ENCODE data around the gene PCDHGC4. TPM values are rescaled to one million over a fixed set of nuclear protein-coding genes. Genes with fewer than 3 reads are reported as not detected.

PCDHGC4 gene
- total RNA-seq, 2 experiments from 2014 or later, result not detected

DNA sequence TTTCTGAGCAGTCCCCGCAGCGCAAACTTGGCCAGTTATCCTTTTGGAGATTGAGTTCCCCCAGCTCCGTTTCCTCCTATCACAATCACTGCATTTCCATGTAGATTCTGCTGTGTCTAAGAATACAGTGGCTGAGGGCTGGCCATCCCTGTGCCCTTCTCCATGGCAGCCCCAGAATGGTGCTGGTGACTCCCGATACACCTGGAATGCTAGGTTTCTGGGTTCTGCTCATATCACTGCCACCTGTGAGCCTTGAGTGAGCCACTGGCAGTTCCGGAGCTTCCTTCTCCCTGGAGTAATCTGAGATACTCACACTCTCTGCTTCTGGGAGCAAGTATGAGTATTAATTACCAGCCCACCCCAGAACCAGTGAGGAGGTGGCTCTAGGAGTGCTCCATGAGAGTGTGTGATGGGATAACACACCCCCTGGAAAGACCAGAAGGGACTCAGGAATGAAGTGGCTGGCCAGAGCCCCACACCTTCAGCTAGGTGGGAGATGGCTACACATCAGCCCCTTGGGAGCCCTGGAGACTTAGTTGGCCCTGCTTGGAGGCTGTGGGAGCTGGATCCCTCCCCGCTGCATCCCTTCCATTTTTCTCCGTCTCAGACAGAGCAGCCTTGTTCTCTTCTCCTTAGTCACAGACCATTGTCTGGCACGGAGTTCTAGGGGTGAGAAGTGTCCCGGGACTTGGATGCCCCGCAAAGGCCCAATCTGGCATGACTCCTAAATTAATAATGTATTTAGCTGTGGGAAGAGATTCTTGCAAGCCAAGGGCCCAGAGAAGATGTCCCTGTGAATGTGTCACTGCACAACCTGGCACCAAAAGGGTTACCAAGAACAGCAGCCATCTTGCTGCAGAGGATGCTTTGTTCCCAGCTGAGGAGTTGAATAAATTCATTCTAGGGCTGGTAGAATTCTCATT is 8.9 kb downstream of the PCDHGC4 start:
- Mint-ChIP-seq H3K27me3 (peaks cover 80% of the 10 kb centered on the region), H3K4me3 (no peak overlapping the region), H3K36me3 (peaks cover 2% of the 10 kb centered on the region), H3K27ac (no peak overlapping the region), H3K4me1 (peaks cover 3% of the 10 kb centered on the region), H3K9me3 (ENCODE audit: low read depth) (no peaks in the 10 kb centered on the region)
- no peak for DNase-seq
- ATAC-seq, result no peak
- CTCF ChIA-PET, result interaction anchor here (1.2 to 1.6 kb wide), 3 partner anchors 16 to 73 kb away, joined by 3 to 4 read pairs (median 4); partner anchors contain the start of genes PCDHGA11 and PCDHGC3

DNA sequence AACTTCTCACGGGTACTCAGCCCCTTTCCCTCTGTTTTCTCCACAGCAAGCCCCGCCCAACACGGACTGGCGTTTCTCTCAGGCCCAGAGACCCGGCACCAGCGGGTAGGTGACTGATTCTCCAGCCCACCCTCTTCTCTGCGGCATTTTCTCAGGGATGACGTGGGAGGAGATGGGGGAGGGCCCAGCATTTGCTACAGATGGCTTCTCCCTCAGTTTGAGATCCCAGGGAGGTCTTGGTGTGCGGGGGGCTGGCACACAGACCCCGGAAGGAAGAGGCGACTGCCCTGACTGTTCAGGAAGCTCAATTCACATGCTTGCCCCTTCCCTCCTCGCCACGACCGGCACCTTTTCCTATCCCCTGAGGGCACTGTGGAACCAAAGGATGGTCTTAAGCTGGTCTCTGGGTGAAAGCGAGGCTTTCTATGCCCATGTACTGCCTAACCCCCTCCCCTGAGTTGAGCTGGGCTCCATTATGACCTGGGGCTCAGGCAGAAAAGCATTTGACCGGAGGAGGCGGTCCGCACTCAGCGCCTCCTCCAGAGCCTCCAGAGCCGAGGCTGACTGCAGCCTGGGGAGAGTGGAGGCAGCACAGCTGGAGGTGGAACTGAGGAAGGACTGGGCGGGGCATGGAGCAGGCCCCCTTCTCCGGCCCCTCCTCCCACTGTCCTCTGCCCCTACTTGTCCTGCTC is 10.1 kb downstream of the PCDHGC4 start:
- peaks cover 2% of the 10 kb centered on the region for H3K36me3 Mint-ChIP-seq
- H3K27ac Mint-ChIP-seq, result no peak overlapping the region
- DNase-seq (no peak), ATAC-seq (no peak)
- H3K9me3 Mint-ChIP-seq (ENCODE audit: low read depth), result no peaks in the 10 kb centered on the region
- CTCF ChIA-PET, result interaction anchor here (1.5 kb wide), 1 partner anchor 74 kb away, joined by 4 read pairs; the partner anchor contains the start of gene PCDHGA11
- peaks cover 77% of the 10 kb centered on the region for H3K27me3 Mint-ChIP-seq
- H3K4me3 Mint-ChIP-seq, result no peak overlapping the region
- H3K4me1 Mint-ChIP-seq, result peaks cover 3% of the 10 kb centered on the region

DNA sequence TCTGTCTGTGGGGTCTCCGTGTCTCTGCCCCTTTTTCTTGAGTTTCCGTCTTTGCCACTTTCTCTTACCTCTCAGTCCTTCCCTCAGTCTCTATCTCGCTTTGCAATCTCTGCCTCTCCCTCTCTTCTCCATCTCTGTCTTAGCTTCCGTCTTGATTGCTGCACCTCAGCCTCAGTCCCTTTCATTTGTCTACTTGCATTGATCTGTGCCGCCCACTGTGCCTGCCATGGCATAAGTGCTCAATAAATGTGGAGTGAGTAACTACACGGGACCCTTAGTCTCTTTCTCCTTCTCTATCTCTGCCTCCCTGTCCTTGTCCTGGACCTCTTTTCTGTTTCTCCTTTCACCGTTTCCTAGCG is 10.6 kb downstream of the PCDHGC4 start:
- ATAC-seq (no peak), DNase-seq (no peak)
- Mint-ChIP-seq H3K4me3 (no peak overlapping the region), H3K27me3 (peaks cover 71% of the 10 kb centered on the region), H3K9me3 (ENCODE audit: low read depth) (no peaks in the 10 kb centered on the region), H3K4me1 (peaks cover 3% of the 10 kb centered on the region), H3K36me3 (peaks cover 2% of the 10 kb centered on the region), H3K27ac (no peak overlapping the region)
- CTCF ChIA-PET, result no interaction called here

DNA sequence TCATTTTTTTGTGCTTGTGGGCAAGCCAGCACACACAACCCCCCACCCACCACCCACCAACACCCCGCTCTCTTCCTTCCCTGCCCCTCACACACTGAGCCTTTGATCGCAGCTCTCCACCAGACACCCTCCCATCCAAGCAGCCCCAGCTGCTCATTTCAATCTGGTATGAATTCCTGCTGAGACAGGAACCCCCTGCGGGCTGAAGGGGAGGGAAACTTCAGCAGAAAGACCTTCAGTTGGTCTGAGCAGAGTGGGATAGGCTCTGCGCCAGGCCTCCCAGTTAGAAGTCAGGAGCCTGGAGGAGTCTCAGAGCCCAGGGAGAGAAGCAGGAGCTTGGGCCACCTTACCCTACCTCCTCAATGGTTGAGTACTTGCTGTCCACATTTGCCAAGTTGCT is 11.2 kb downstream of the PCDHGC4 start:
- no peaks in the 10 kb centered on the region for H3K9me3 Mint-ChIP-seq (ENCODE audit: low read depth)
- H3K27ac Mint-ChIP-seq, result no peak overlapping the region
- peaks cover 2% of the 10 kb centered on the region for H3K36me3 Mint-ChIP-seq
- H3K27me3 Mint-ChIP-seq, result peaks cover 65% of the 10 kb centered on the region
- H3K4me1 Mint-ChIP-seq, result peaks cover 3% of the 10 kb centered on the region
- no peak for ATAC-seq
- no peak overlapping the region for H3K4me3 Mint-ChIP-seq
- DNase-seq, result no peak
- CTCF ChIA-PET, result interaction anchor here (1.2 kb wide), 2 partner anchors 17 to 89 kb away, joined by 3 read pairs; no protein-coding TSS in a partner anchor

DNA sequence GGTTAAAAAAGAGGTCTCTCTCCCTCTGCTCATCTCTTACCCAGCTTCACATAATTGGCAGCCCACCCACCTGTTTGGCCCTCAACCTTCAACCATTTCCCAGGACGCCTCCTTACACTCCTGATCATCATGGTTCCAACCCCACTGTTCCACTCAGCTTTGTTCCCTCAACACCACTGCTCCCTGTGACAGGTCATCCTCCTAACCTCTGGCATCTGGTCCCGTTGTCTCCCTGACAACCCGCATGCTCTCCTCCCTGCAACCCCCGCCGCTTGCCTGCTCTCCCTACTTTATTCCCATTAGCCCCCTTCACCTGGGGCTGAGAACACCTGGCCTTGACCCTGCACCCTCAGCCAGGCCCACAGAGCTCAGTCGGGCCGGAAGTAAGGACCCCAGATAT is 16.9 kb downstream of the PCDHGC4 start:
- no peak overlapping the region for H3K4me3 Mint-ChIP-seq

DNA sequence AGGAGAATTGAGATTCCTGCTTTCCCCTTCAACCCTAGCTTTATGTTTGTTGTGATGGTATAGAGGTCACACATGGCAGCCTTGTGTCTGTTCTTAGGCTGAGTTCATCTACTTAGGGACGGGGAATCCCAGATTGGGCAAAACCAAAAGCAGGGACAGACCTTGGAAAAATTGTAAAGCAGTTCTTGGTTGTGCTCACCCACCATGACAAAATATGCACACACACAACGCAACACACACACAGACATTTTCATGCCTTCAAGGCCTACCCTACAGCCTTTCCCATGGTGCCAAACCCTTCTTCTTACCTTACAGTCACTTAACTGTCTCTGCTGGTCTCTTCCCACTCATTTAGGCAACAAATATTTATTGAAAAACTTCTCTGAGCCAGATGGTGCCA is 18.9 kb downstream of the PCDHGC4 start:
- DNase-seq (no peak), ATAC-seq (no peak)
- CTCF ChIA-PET, result no interaction called here
- Mint-ChIP-seq H3K4me1 (no peaks in the 10 kb centered on the region), H3K36me3 (no peaks in the 10 kb centered on the region), H3K27me3 (peaks cover 2% of the 10 kb centered on the region), H3K27ac (no peak overlapping the region), H3K9me3 (ENCODE audit: low read depth) (no peaks in the 10 kb centered on the region), H3K4me3 (no peak overlapping the region)

More for the DNA sequence above, 16.9 kb downstream of the PCDHGC4 start:
- DNase-seq (no peak), ATAC-seq (no peak)
- no peaks in the 10 kb centered on the region for H3K9me3 Mint-ChIP-seq (ENCODE audit: low read depth)
- H3K27me3 Mint-ChIP-seq, result peaks cover 10% of the 10 kb centered on the region
- H3K36me3 Mint-ChIP-seq, result no peaks in the 10 kb centered on the region
- CTCF ChIA-PET, result interaction anchor here (1.0 to 1.4 kb wide), 2 partner anchors 11 to 23 kb away, joined by 4 to 7 read pairs; no protein-coding TSS in a partner anchor
- H3K27ac Mint-ChIP-seq, result no peak overlapping the region
- no peaks in the 10 kb centered on the region for H3K4me1 Mint-ChIP-seq

DNA sequence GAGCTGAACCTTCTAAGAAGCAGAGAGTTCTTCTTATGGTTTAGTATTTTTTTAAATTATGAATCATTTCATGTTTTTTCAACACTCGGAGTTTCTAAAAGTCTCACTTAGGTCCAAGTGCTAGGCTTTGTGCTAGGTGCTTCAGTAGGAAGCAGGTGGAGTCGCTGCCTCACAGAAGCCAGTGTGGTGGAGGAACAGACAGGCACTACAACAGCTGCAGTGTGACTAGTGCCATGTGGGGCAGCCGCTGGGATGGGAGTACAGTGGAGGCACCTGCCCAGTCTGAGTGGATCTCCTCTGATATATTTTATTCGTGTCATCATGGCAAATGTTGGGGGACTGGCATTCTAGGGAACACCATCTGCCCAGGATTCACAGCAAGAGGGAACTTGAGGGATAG is 19.4 kb downstream of the PCDHGC4 start:
- Mint-ChIP-seq H3K27ac (no peak overlapping the region), H3K36me3 (no peaks in the 10 kb centered on the region), H3K9me3 (ENCODE audit: low read depth) (no peaks in the 10 kb centered on the region), H3K4me3 (no peak overlapping the region), H3K27me3 (peaks cover 2% of the 10 kb centered on the region), H3K4me1 (peaks cover 3% of the 10 kb centered on the region)
- ATAC-seq (no peak), DNase-seq (no peak)
- CTCF ChIA-PET, result interaction anchor here (1.0 kb wide), 1 partner anchor 9 kb away, joined by 3 read pairs; no protein-coding TSS in a partner anchor

DNA sequence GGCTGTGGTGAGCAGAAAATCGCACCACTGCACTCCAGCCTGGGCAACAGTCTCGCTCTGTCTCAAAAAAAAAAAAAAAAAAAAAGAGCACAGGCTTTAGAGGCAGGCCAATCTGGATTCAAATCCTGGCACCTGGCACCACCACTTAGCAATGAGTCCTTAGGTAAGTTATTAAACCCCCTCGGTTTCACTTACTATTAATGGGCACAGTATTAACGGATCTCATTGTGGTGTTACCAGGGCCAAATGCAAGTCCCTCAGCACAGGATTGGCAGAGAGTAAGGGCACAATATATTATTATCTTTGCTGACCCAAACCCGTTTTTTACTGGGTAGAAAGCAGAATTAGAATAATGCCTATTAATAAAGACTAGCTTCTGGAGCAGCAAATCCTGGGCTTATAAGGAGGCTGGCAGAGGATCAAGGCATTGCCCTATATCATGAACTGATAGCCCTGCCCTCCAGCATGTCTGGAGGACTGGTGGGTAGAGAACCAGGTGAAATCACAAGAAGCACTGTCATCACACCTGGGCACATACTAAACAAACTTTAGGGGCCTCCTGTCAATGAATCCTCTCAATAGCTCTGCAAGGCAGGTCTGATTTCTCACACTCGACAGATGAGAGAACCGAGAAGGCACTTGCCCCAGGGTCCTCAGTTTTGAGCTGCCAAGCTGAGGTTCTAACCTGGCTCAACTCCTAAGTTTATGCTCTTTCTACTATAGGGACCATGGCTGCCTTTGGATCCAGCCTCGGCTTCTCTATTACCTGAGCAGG is 21.7 kb downstream of the PCDHGC4 start:
- H3K27me3 Mint-ChIP-seq, result peaks cover 3% of the 10 kb centered on the region
- CTCF ChIA-PET, result interaction anchor here (0.7 to 1.2 kb wide), 2 partner anchors 18 to 86 kb away, joined by 3 read pairs; partner anchors contain the start of gene PCDHGA11
- ATAC-seq, result no peak
- H3K27ac Mint-ChIP-seq, result no peak overlapping the region
- no peak overlapping the region for H3K4me3 Mint-ChIP-seq
- no peaks in the 10 kb centered on the region for H3K36me3 Mint-ChIP-seq
- H3K4me1 Mint-ChIP-seq, result peaks cover 8% of the 10 kb centered on the region
- DNase-seq, result no peak
- H3K9me3 Mint-ChIP-seq (ENCODE audit: low read depth), result no peaks in the 10 kb centered on the region

DNA sequence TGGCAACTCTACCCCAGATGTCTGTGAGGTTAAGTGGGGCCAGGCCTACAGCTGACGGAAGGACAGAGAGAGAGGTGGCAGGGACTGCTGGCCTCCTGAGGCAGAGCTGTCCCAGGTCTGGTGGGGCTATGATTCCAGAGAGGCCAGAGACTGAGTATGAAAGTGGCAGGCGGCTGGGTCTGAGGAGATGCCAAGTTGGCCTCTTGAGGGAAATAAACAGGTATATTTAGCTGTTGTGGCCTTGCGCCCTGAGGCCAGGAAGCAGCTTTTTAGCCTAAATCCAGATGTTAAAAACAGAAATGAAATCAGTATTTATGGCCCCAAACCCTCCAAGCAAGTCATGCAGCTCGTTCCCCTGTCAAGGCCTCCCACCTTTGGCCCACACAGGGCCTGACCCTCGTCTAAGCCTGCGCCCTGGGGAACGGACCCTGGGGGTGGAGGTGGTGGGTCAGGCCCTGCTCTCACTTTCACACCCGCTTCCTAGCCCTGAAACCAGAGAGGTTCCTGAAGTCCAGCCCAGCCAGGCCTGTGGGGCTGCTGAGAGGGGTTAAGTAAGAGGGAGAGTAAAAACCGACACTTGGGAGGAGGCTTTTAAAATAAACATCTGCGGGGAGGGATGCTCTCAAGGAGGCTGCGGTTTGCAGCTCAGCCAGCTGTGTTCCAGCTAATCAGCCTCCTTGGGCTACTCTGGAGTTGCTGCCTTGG is 22.7 kb downstream of the PCDHGC4 start:
- Mint-ChIP-seq H3K4me3 (no peak overlapping the region), H3K9me3 (ENCODE audit: low read depth) (no peaks in the 10 kb centered on the region), H3K27me3 (peaks cover 3% of the 10 kb centered on the region), H3K27ac (no peak overlapping the region), H3K4me1 (peaks cover 8% of the 10 kb centered on the region), H3K36me3 (no peaks in the 10 kb centered on the region)
- ATAC-seq (no peak), DNase-seq (no peak)
- CTCF ChIA-PET, result interaction anchor here (0.6 to 2.2 kb wide), 4 partner anchors 14 to 77 kb away, joined by 3 to 6 read pairs (median 4); partner anchors contain the start of gene PCDHGA12

DNA sequence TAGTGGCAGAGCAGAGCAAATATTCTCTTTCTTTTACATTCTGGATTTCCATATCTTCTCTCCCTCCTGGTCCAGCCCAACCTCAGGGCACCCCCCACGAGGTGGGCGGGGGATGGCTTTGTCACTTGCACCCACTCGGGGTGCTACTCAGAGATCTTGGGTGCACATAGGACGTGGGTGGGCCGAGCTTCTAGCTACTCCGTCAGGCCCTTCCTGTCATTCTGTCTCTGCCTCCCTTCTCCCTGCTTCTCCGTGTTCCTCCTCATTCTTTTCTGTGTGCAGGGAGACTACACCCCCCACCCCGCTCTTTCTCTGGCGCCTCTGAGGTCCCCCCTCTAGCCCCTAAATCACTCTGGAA is 23.6 kb downstream of the PCDHGC4 start:
- Mint-ChIP-seq H3K9me3 (ENCODE audit: low read depth) (no peaks in the 10 kb centered on the region), H3K27me3 (peaks cover 3% of the 10 kb centered on the region), H3K36me3 (peaks cover 3% of the 10 kb centered on the region), H3K4me3 (no peak overlapping the region), H3K4me1 (peaks cover 14% of the 10 kb centered on the region), H3K27ac (no peak overlapping the region)
- ATAC-seq (no peak), DNase-seq (no peak)
- CTCF ChIA-PET, result interaction anchor here (1.3 to 2.3 kb wide), 4 partner anchors 13 to 56 kb away, joined by 4 to 6 read pairs (median 6); no protein-coding TSS in a partner anchor

DNA sequence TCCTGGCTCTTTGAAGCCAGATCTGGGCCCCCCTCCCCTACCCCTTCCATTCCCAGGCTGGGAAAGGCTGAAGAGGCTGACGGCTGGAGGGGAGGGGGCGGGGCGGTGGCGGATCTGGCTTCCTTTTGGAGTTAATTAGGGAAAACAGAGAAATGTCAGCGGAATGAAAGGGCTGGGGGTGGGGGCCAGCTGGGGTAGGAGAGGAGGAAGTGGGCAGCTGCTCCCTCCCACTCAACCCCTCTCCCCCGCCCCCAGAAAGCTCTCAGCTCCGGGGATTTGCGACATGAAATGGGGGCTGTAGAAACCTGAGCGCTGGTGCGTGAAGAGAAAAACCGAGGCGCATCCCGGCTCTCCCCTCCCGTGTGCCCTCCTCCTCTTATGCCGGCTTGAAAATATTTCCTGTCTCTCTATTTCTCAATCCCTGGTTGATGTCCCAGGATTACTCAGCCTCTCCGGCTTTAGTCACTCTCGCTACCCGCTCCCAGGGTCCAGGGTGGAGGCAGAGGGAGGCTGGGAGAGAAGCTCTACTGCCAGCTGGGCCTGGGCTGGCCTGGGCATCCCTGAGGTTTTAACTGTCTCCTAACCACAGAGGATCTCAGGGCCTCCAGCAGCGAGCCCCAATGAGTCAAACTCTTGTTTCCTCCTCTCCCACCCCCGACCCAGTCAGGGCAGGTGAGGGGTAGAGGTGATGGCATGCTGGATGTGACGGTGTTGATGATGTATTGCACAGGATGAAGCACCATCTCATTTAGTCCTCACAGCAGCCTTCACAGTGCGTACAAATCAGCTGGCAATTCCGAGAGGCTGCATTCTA is 24.2 kb downstream of the PCDHGC4 start:
- CTCF ChIA-PET, result interaction anchor here (0.7 to 2.3 kb wide), 5 partner anchors 14 to 79 kb away, joined by 3 to 6 read pairs (median 5); partner anchors contain the start of gene PCDHGA12
- peaks cover 3% of the 10 kb centered on the region for H3K27me3 Mint-ChIP-seq
- H3K36me3 Mint-ChIP-seq, result peaks cover 5% of the 10 kb centered on the region
- peaks cover 20% of the 10 kb centered on the region for H3K4me1 Mint-ChIP-seq
- H3K27ac Mint-ChIP-seq, result no peak overlapping the region
- ATAC-seq, result no peak
- no peak overlapping the region for H3K4me3 Mint-ChIP-seq
- DNase-seq, result no peak
- H3K9me3 Mint-ChIP-seq (ENCODE audit: low read depth), result no peaks in the 10 kb centered on the region

DNA sequence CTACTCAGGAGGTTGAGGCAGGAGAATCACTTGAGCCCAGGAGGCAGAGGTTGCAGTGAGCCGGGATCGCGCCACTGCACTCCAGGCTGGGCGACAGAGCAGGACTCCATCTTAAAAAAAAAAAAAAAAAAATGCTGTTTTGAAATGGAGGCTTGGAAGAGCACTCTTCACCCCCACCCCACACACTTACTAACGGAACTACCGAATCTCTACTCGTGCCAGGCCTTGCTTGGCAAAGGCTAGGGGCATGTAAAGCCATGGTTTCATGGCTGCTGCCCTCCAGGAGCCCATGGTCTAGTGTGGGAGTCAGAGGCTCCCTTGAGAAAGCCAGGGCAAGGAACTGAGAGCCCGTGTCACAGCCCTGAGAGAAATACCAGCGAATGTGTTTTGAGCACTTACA is 25.3 kb downstream of the PCDHGC4 start:
- CTCF ChIA-PET, result interaction anchor here (0.8 to 4.9 kb wide), 7 partner anchors 13 to 189 kb away, joined by 3 to 33 read pairs (median 5); partner anchors contain the start of genes PCDHGA10, PCDHGA11, PCDHGA3 and TAF7
- DNase-seq (no peak), ATAC-seq (no peak)
- Mint-ChIP-seq H3K4me3 (no peak overlapping the region), H3K27ac (no peak overlapping the region), H3K27me3 (peaks cover 3% of the 10 kb centered on the region), H3K9me3 (ENCODE audit: low read depth) (no peaks in the 10 kb centered on the region), H3K4me1 (peaks cover 24% of the 10 kb centered on the region), H3K36me3 (peaks cover 5% of the 10 kb centered on the region)

All from activated CD8-positive, alpha-beta memory T cell treated with anti-CD3 and anti-CD28 coated beads, Interleukin-2, amount 10 ng/mL, durations not matched to agents 7 days and 5 days (primary cell).